Activated gamma-delta T cell treated with Interleukin-2 at 50 U/mL for 16 hours (primary cell): ENCODE results near the gene DDR2.
"Not testable (repeated sequence)": the region's sequence is repeated elsewhere in the genome, so short reads cannot be mapped to it uniquely, and the experiment has no call there.

Experiments used
- DNase-seq: peaks from one replicate; pipeline ENCODE4 v3.0.0-alpha.2; 2020

DDR2 gene

DNA sequence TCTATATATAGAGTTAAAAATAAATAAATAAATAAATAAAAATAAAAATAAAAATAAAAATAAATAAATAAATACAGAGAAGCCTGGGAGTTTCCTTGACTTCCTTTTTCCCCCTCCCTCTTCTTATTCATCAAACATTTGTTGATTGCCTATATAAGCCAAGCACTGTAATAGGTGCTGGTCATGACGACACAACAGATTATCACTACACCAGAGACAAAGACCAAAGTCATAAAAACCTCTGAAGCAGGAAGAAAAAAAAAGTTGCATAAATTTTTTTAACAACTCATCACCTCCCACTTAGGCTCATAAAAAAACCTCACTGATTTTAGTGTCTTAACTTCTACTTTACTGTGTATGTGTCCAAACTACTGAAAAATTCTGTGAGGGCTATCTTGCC lies 95.2 kb downstream of the DDR2 start:
- DNase-seq = not testable (repeated sequence)

DNA sequence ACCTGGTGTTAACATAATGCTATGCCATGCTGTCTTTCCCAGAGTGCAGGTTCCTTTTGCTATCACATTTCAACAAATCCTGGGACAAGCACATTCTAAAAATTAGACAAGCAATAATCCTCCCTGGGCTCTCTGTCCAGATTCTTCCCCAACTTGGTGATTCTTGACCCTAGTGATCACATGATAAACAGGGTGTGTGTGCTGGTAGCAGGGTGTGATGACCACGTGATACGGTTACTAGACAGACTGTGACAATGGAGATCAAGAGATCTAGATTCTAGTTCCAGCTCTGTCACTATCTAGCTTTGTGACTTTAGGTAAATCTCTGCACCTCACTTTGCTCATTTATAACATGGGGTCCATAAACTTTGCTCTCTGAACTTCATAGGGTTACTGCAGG lies 96.3 kb downstream of the DDR2 start:
- DNase-seq = no peak

DNA sequence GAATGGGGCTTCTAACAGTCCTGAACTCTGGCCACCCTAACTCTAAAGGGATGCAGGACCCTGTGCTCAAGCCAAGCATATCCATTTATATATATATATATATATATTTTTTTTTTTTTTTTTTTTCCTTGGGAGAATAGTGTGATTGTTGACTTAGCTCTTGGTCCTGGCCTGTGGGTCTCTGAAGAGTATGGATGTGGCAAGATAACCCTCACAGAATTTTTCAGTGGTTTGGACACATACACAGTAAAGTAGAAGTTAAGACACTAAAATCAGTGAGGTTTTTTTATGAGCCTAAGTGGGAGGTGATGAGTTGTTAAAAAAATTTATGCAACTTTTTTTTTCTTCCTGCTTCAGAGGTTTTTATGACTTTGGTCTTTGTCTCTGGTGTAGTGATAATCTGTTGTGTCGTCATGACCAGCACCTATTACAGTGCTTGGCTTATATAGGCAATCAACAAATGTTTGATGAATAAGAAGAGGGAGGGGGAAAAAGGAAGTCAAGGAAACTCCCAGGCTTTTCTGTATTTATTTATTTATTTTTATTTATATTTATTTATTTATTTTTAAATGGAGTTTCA lies 97.0 kb downstream of the DDR2 start:
- not testable (repeated sequence) for DNase-seq

DNA sequence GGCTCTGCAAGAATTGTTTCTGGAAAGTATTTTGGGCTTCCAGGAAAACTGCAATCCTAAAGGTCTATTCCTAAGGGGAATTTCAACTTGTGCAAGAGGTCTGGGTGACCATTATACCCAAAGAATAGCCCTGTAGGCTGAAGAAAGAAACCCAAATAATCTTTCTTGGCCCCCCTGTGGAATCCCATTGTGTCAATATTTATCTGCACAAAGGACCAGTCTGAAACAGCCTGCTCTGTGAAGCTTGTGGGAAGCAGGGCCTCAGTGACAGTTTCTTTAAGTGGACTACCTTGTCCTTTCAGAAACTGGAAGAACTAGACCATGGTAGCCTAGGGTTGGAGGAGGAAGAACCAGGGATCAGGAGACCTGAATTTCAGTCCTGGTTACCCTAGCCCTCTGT lies 99.8 kb downstream of the DDR2 start:
- DNase-seq = no peak

DNA sequence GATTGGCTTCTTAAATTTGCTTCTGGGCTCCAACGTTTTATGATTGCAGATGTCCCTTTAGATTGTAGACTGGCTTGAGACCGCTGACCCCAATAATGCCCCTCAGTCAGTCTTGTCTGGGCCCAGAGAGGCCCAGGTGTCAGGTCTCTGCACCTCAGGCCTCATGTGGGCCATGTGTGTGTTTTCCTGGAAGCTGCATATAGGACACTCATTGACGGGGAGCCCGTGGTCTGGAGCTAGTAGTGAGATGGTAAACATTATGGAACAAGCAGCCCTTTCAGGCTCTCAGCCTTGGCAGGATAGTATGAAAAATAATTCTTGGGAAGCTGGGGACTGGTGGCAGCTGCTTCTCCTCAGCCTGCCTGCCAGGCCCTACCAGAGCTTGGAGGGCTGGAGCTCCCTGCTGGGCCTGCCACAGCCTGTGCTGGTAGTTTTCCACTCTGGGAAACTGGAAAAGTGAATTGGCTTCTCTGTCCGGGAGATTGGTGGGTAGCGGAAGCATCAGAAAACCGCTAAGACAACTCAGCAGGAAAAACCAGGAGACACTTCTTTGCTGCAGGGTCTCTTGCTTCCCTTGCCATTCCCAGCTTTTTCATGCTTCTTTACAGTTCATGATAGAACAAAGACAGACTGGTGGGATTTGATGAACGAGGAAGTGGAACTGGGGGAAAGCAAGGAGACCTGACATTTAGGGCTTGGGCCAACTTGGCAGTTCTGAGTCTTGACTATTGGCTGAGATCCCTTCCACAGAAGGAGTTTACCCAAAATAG lies 100.5 kb downstream of the DDR2 start:
- DNase-seq = no peak

DNA sequence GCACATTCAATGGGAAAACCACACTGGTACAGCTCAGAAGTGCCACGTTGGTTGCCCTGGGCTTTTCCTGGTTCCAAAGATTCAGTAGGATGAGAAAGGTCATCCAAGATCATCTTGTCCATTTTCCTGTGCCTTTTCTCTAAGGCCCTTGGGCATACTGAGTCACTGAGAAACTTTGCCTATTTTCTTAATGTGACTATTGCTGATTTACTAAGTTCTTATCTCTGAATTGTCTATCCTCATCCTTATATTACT lies 101.0 kb downstream of the DDR2 start:
- DNase-seq = no peak

DNA sequence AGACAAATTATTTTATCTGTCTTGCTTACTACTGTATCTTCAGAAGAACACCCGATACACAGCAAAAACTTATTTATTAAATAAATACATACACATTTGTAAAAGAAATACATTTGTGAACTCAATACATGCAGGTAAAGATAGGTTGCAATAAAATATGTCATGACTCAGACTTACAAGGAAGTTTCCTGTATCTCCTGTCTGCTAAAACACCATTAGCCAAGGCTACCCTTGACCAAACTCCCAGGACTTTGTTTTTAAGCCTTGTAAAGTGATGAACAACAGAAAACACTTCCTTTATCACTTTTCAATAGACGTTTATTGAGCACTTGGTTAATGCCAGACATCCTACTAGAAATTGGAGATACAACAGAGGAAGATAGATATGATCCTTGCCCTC lies 101.8 kb downstream of the DDR2 start:
- DNase-seq = no peak

DNA sequence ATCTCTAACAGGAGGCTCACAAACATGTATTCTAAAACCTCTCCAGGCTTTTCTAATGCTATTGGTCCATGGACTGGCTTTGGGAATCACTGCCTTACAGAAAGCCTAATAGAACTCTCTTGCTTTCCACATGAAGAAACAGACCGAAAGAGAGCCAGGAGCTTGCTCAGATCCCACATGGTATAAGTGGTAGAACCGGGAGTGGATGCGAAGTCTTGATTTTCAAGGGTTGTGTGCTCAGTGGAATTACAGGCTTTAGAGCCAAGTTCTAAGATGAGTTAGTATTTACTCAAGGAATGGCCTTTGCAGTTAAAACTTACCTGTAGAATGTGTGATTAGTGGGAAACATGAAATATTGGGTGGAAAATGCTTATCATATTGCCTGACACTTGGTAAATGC lies 103.9 kb downstream of the DDR2 start:
- DNase-seq = no peak

DNA sequence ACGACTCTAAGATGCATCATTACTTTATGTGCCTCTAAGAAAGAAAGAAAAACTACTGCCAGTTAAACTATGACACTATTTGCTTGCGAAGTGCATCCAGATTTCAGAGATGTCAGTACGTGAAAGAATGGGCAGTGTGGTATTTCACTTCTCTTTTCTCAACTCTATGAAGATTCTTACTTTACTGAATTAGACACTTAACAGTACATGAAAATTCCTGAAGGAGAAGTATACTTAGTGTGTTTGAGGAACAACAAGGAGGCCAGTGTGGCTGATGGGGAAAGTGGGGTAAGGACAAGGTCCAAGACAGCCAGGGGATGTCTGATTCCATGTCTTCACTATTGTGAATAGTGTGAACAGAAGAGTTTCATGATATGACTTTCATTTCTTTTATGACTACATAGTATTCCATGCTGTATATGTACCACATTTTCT lies 104.4 kb downstream of the DDR2 start:
- DNase-seq = no peak

DNA sequence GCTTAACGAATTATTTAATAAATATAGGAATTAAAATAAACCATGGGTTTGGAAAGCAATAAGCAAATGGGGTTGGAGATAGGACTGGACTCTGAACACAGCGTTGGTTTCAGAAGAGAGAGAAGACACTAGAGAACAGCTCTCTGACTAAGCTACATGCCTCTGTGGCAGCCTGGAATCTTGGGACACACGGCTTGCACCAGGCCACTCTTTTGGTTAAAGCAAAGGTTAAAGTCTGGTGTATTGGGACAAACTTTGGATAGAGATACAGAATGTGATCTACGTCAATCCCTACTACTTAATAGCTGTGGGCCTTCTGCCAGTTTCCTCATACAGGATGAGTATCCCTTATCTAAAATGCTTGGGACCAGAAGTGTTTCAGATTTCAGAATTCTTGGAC lies 108.5 kb downstream of the DDR2 start:
- no peak for DNase-seq

DNA sequence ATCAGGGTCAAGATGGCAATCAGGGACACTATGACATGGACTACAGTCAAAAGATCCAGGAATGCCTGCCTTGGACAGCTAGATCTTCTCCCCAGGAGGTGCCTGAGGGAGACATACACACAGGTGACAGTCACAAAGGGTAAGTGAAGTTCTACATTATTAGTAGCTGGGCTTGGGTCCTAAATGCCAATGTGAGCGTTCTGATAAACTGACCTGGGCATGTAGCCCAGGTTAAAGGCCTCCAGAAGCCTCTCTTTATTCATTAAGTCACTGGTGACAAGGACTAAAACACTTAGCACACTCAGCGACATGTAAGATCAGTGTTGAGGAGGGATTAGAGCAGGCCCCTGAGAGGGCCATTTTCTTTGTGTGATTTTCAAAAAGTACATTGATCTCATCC lies 109.3 kb downstream of the DDR2 start:
- no peak for DNase-seq

DNA sequence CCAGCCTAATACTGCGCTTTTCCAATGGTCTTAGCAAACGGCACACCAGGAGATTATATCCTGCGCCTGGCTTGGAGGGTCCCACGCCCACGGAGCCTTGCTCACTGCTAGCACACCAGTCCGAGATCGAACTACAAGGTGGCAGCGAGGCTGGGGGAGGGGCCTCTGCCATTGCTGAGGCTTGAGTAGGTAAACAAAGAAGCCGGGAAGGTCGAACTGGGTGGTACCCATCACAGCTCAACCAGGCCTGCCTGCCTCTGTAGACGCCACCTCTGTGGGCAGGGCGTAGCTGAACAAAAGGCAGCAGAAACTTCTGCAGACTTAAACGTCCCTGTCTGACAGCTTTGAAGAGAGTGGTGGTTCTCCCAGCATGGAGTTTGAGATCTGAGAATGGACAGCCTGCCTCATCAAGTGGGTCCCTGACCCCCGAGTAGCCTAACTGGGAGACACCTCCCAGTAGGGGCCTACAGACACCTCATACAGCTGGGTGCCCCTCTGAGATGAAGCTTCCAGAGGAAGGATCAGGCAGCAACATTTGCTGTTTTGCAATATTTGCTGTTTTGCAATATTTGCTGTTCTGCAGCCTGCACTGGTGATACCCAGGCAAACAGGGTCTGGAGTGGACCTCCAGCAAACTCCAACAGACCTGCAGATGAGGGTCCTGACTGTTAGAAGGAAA lies 114.1 kb downstream of the DDR2 start:
- DNase-seq = not testable (repeated sequence)

DNA sequence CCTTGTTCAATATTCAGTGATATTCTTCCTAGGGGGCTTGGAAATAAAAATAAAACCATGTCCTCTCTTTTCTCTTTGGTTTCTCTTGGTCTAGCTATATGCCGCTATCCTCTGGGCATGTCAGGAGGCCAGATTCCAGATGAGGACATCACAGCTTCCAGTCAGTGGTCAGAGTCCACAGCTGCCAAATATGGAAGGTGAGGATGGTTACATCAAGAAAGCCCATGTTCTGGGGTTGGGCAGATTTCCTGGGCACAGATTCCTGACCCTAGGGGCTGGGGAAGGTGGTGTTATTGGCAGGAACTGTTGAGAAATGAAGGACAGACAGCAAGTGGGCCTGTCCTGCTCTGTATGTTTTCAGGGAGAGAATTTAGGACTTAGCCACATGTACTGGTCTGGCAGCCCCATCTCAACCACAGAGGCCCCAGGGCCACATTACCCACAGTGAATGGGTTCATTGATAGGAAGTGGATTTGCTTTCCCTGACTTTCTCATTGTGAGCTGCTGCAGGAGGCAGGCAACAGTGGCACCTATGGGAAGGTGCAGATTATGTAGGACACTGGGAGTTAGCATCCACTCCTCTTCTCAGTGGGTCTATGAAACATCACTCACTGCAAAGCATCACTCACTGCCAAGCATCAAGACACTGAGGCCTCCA lies 120.9 kb downstream of the DDR2 start:
- DNase-seq = no peak

DNA sequence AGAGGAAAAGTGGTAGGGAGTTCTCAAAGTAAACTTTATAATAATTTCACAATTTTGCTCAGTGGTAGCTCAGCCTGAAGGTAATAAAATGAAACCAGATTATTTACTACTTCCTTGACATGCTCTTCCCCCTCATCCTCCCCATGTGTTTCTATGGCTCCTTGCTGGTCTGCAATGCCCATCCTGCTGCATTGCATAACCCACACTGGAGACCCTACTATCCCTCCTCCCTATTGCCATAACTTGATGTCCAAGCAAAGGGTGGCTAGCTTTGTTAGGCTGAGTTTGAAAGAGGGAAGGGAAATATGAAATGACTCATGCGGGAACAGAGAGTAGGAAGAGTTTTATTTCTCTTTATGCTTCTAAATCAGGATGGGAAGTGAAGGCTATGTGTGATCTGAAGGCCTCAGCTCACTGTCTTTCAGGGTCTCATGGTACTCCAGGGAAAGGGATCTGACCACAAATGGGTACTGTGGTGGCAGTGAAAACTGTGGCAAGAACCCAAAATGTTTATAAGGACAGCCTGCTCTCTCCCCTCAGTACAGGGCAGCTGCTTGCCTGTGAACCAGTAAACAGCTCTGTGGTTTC lies 121.8 kb downstream of the DDR2 start:
- no peak for DNase-seq

DNA sequence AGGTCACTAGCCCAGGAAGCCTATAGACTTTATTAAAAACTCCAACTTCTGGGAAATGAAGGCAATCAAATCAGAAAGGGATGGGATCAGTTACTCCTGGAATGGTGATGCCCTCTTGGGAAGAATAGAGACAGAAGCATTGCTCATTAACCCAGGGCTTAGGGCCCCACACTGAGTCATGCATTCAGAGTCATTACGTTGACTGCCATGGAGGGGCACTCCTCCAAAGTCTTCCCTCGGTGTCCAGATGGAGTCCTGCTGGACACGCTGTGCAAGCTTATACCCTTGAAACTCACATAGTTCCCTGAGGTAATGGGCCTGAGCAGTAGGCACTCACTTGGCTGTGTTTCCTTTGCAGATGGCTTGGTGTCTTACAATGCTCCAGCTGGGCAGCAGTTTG lies 123.0 kb downstream of the DDR2 start:
- DNase-seq = no peak

DNA sequence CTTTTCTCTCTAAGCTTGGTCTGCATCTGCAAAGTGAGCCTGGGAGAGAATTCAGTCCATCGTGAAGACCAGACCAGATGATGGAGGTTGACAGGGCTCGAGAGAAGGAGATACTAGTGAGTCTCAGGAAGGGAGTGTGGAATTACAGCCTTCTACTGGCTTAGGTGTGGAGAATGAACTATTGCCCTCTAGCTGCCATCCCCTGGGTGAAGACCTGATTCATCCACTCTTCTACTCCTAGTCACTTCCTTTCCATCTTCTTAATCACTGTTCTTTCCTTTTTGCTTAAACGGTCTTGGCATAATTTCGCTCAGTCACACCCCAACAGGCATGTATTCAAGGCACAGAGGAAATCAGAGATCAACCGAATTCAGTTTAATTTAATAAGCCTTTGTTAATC lies 124.3 kb downstream of the DDR2 start:
- no peak for DNase-seq

DNA sequence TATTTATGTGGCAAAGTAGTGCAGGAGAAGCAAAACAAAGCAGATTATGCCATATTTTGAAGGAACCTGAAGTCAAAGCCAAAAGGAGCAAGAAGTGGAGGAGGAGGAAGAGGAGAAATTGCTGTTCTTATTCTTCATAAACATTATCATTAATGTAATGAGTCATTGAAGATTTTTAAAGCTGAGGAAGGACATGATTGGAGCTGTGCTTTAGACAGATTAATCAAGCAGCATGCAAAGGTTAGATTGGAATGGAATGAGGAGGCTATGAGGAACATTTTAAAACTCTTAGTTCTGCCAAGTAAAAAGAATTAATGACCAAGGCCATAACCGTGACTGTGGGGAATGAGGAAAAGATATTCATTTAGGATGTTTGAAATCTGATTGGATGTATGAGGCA lies 125.2 kb downstream of the DDR2 start:
- no peak for DNase-seq

DNA sequence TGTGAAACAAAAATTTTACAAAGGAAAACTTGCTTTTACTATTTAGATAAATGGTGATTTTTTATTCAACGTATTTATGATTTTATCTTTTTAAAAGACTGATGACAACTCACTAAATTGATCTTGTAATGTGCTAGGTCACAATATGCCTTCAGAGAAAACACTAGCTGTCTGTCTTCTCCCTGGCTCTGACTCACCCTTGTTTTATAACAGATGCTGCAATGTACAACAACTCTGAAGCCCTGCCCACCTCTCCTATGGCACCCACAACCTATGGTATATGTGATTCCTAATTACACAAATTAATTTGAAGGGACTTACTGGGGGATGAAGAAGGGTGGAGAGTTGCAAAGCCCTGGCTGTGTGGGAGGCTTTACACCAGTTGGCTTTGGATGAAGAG lies 133.5 kb downstream of the DDR2 start:
- no peak for DNase-seq

DNA sequence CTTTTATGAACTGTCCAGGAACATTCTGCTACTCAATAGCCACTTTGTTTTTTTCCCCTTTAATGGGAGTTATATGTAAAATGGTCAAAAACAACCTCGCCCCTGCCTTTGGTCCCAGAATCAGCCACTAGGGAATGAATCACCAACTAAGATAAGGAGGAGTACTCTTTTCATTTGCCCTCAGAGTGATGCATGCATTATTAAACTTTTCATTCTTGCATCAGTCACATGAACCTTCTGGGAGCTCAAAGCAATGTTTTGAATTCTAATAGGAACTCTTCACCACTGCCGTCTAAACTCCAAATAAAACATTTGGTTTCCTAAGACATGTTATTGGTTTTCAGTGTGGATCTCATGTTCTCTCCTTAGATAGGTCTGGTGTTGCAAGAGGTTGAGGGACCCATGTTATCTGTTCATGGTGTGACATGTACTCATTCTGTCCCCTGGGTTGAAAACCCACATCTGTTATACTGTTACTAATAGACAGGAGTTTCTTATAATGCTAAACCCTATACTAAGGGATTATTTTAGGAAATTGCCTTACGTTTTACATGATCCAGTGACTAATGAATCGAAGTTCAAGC lies 140.4 kb downstream of the DDR2 start:
- no peak for DNase-seq

DNA sequence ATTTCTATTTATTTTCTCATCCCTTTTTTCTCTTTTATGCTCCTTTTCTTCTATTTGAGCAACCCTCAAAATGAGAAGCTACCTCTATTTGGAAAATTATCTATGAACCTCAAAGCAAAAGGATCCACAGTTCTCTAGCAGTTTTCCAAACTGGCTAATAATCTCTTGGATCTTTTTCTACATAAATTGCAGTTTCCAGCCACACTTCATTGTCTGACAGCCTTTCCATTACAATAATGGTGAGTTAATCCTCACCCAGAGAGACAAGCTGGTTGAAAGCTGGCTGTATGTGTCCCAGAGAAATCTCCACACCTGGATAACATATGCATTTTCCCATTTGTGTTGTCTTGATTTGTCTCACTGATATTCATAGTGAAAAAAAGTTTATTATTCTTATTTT lies 141.7 kb downstream of the DDR2 start:
- DNase-seq = no peak

DNA sequence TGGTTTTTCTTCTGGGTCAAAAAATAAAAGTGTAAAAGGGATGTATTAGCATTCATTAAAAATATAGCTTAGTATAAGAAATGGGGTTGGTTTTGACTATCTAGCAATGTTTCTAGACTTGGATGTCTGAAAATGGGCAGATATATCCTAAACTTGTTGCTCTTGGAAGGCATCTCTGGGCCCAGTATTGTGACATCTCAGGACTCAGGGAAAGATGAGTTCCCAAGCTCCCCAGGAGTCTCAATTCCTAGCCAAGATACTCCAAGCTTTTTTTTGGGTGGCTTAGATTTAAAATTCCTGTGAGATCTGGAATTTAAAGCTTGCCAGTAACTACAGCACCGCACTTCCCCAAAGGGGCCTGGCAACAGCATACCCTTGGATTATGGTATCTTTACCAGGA lies 146.8 kb downstream of the DDR2 start:
- DNase-seq = no peak

DNA sequence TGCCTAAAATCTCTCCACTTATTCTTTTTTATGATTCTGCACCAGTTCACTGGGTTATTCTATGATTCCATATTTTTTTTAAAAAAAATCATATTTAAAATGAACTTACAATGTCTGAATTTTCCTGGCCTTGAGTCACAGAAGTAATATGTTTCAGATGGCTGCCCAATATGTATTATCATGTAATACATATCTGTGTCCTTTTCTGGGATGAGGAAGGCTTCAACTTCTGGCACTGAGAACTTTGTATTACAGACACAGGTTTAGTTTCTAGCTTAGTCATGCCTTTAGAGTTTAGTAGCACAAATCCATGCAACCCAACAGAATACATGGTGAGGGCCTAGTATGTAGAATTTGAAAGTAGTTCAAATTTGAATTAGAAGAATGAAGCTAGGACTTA lies 150.4 kb downstream of the DDR2 start:
- no peak for DNase-seq

DNA sequence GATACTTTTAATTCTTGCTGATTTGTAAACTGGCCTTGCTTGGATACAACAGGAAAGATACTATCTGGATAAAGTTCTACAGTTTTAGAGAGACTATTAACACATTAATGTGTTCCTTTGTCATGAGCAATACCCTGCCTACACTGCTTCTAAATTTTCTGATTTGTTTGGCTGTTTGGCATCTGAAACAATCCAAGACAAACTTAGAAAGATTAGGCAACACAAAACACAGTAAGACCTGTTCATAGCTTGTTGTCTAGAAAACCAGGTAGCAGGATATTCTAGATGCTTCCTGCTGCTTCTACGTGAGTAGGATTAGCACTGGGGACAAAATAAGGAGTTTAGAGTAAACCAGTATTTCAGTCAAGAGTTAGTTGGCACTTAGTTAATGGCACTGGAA lies 152.7 kb downstream of the DDR2 start:
- not testable (repeated sequence) for DNase-seq
